Astrocyte of the spinal cord (primary cell): ENCODE measurements around the gene INHBA.

Experiments used
- DNase-seq: peaks from one replicate; pipeline ENCODE4 v3.0.0; 2011; ENCODE audit warnings: low read depth, low spot score
- H3K4me3 ChIP-seq: 2 replicates; pipeline ENCODE4 v1.5.1; 2011; ENCODE audit warnings: low read depth, mild to moderate bottlenecking, low read length, moderate library complexity
- in situ Hi-C: cut with HindIII; loops from 2 replicates; pipeline ENCODE4 v1.10.0; 2017; ENCODE audit warnings: low sequenced_read_pairs
- TF ChIP-seq, protein P1 (sequence below): IDR thresholded peaks from 2 replicates; pipeline ENCODE4 v1.5.1; 2012; ENCODE audit warnings: low read depth, mild to moderate bottlenecking, low read length, inconsistent platforms

INHBA gene

GRCh38 chr7:41693150-41693997 is 9.5 kb downstream of the INHBA start:
- in situ Hi-C loops: no loop called here
- no peak for DNase-seq

DNA sequence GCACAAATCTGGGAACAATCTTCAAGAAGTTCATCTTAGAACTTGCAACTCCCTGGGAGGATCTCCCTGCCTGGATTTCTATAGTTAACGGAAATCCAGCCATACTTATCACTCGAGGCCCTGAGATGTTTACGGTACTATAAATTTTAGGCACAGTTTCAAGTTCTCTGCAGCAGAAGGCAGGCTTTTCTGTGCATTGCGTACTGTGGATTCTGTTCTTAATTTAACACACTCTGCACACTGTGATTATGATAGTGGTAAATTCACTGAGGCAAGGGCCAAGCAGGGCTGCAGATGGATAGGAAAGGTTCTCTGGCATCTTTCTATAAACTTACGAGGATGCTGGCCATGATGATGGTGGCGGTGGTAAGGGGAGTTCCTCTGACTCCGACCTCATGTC is 10.6 kb downstream of the INHBA start:
- no peak for DNase-seq
- TF ChIP-seq, protein P1, sequence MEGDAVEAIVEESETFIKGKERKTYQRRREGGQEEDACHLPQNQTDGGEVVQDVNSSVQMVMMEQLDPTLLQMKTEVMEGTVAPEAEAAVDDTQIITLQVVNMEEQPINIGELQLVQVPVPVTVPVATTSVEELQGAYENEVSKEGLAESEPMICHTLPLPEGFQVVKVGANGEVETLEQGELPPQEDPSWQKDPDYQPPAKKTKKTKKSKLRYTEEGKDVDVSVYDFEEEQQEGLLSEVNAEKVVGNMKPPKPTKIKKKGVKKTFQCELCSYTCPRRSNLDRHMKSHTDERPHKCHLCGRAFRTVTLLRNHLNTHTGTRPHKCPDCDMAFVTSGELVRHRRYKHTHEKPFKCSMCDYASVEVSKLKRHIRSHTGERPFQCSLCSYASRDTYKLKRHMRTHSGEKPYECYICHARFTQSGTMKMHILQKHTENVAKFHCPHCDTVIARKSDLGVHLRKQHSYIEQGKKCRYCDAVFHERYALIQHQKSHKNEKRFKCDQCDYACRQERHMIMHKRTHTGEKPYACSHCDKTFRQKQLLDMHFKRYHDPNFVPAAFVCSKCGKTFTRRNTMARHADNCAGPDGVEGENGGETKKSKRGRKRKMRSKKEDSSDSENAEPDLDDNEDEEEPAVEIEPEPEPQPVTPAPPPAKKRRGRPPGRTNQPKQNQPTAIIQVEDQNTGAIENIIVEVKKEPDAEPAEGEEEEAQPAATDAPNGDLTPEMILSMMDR: no peak
- in situ Hi-C loops: no loop called here
- H3K4me3 ChIP-seq: no peak overlapping the region

More at GRCh38 chr7:41693150-41693997, 9.5 kb downstream of the INHBA start:
- TF ChIP-seq, protein P1: peak; percentile 56
- H3K4me3 ChIP-seq: no peak overlapping the region

GRCh38 chr7:41691286-41692190 is 11.4 kb downstream of the INHBA start:
- no peak for DNase-seq
- TF ChIP-seq, protein P1: no peak
- in situ Hi-C loops: no loop called here
- no peak overlapping the region for H3K4me3 ChIP-seq

- TF ChIP-seq, protein P1: no peak
- H3K4me3 ChIP-seq: no peak overlapping the region
- no peak for DNase-seq
- in situ Hi-C loops: no loop called here
Measured at GRCh38 chr7:41689815-41690214, 13.1 kb downstream of the INHBA start.

DNA sequence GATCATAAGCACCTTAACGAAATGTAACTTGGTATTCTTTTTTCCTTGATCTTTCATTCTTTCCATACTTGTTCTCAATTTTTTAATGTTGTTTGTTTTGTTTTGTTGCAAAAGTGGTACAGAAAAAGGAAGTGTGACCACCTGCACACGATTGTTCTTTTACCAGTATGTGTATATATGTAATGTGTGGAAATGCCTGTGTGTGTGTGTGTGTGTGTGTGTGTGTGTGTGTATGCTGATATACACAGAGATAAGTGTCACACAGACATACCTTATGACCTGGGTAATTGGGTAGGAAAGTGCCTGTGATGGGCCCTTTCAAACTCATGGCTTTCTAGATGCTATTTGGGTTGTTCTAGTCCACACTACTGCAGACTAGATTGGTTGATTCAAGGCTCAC is 14.0 kb downstream of the INHBA start:
- TF ChIP-seq, protein P1: no peak
- DNase-seq: no peak
- H3K4me3 ChIP-seq: no peak overlapping the region
- in situ Hi-C loops: no loop called here

- TF ChIP-seq, protein P1: no peak
- in situ Hi-C loops: no loop called here
- no peak for DNase-seq
- H3K4me3 ChIP-seq: no peak overlapping the region
Measured at GRCh38 chr7:41688012-41688625, 14.8 kb downstream of the INHBA start.
